ENCODE data around the gene C11orf91.
A peak's percentile ranks its signal among the peaks of the same experiment; 100 is the strongest.
"Not testable (repeated sequence)": the region's sequence is repeated elsewhere in the genome, so short reads cannot be mapped to it uniquely, and the experiment has no call there.

C11orf91 gene

GRCh38 chr11:33696931-33697638 lies 3.5 kb downstream of the C11orf91 start:
- no peak for DNase-seq (ENCODE audit: low spot score)

- DNase-seq (ENCODE audit: low spot score) = no peak
Observed at GRCh38 chr11:33696411-33696810, 4.2 kb downstream of the C11orf91 start.

- DNase-seq (ENCODE audit: low spot score) = no peak
Observed at GRCh38 chr11:33695051-33695566, 5.5 kb downstream of the C11orf91 start.

DNA sequence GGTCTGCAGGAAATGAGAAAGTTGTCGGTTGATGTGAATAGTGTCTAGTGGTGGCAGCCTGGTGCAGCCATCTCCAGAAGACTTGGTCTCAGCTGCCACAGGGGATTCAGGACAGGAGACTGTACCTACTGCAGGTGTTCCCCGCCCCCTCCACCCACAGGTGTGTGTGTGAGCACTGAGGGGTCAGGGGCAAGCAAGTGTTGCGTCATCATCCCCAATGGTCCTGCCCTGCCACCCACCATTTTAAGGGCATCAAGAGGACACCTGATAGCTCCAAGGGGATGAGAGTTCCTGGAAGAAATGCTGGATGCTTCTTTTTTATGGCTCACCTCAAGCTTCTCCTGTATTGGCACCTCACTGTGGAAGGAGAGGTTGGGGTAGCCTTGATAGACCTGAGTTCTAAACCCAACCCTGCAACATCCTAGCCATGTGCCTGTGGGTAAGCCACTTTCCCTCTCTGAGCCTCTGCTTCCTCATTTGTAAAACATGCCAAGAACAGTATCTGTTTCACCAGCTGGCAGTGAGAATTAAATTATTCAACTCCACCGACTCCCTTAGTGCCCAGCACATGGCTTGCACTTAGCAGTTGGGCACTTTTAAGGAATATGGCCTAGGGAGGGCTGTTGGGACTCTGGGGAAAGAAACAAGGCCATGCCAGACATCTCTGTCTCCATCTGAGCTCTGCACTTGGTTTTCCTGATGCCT lies 6.1 kb downstream of the C11orf91 start:
- DNase-seq (ENCODE audit: low spot score) = no peak

- DNase-seq (ENCODE audit: low spot score) = no peak
Observed at GRCh38 chr11:33692541-33692940, 8.1 kb downstream of the C11orf91 start.

DNA sequence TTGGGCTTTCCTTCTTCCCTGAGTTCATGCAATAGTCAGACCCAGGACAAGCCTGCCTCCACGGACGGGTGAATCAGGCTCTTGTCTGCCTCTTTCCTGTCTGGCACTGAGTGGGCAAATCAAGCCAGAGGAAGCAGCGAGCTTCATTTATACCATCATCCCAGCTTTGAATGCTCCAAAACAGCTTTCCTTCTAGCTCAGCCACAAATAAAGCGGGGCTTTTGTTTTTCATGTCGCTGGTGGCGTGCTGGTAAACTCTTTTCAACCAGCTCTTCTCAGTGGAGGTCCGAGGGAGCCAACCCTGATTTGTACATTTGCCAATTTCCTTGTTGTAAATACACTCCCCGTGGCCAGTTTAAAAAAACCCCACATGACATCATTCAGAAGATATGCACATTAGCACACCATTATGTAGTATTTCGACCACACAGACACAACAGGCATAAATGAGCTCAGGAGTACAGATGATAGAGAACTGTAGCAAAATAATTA lies 8.6 kb downstream of the C11orf91 start:
- DNase-seq (ENCODE audit: low spot score) = peak; percentile 89

DNA sequence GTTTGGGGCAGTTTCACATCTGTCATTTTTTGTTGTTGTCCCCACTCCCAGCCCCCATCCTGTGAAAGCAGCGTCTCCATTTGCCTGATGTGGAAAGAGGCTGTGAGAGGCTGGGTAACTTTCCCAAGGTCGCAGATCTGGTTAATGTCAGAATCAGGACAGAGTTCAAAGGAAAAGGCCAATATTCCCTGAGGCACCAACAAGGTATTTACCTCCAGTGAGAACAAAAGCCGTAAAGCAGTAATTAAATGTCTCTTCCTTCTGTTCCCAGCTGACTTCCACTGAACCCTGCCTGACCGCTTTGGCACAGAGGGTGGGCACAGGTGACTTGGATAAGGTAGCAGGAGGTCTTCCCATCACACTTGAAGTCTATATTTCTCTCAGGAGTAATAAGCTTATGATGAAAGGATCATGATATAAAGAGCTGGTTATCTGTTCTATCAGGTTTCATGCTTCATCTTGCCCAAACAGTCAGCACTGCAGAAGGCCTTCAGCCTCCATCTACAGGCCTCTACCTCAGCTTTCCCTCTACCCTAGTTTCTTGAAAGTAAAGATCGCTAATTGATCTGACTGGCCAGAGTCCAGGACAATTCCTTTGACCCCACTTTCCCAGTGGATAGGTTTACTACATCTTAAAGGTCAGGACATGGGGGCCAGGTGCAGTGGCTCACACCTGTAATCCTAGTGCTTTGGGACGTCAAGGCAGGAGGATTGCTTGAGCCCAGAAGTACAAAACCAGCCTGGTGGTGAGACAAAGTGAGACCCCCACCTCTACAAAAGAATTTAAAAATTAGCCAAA lies 9.4 kb downstream of the C11orf91 start:
- DNase-seq (ENCODE audit: low spot score) = no peak

DNA sequence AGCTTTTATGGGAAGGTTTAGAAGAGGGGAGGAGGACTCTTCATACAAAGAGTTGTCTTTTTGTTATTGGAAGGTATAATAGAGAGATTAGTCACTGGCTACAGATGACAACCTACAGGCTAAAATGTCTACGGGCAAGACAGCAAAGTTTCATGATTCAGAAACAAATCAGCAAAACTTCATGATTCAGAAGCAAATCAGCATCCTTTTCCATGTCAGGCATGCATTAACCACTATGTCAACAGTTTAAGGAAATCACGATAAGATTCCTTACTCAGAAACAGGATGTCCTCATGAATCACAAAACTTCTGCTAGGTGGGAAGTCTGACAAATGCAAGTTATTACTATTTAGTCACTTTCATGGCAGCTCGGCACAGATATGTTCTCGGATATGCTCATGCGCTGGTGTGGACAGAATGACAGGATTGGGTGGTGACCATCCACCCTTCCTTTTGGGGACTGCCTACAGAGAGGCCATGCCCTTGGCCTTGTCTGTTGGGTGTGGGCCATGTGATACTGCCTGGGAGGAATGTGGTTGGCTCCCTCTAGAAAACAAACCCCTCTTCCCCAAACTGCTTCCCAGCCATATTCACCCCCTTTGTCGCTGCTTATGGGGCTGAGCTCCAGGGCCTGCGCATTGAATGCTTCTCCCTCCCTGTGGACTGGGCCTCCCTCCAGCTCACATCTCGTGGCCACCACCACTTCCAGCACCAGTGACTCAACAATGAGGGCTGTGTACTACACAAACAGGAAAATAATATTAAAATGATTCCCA lies 10.1 kb downstream of the C11orf91 start:
- DNase-seq (ENCODE audit: low spot score) = peak; percentile 40

DNA sequence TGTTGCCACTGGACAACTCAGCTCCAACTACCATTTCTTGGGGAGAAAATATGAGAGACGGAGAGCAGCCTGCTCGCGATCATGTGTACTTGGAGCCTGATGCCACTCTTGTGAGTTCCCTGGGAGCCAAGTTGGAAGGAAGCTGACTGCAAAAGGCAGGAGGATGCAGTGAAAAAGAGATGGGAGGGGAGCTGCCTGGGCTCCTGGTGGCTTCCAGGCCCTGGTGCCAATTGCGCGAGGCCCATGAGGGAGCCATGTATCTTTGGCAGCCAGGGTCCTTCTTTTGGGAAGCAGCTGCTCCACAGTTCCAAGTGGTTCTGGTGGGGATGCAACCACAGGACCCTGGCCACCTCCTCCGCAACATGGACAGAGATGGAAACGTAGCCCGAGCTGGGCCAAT lies 11.1 kb downstream of the C11orf91 start:
- DNase-seq (ENCODE audit: low spot score) = no peak

DNA sequence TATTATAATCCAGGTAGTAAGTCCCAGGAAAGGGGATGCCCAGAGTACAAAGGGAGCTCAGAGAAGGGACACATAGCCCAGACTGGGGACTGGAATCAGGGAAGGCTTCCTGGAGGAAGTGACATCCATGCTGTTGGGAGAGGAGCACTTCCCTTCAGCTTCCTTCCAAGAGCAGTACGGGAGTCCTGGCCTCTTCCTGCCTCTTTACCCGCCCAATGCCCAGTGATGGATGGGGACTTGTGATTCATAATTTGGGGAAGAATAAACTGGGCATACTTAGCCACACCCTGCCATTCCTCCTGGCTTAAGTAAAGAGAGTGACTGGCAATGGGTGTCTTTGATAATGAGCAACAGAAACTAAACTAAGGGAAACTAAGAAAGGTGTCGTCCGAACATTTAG lies 11.5 kb downstream of the C11orf91 start:
- peak; percentile 15 for DNase-seq (ENCODE audit: low spot score)

GRCh38 chr11:33687733-33688479 lies 12.7 kb downstream of the C11orf91 start:
- DNase-seq (ENCODE audit: low spot score) = peak; percentile 79

- no peak for DNase-seq (ENCODE audit: low spot score)
Observed at GRCh38 chr11:33685082-33685481, 15.5 kb downstream of the C11orf91 start.

GRCh38 chr11:33684003-33684706 lies 16.5 kb downstream of the C11orf91 start:
- DNase-seq (ENCODE audit: low spot score) = no peak

DNA sequence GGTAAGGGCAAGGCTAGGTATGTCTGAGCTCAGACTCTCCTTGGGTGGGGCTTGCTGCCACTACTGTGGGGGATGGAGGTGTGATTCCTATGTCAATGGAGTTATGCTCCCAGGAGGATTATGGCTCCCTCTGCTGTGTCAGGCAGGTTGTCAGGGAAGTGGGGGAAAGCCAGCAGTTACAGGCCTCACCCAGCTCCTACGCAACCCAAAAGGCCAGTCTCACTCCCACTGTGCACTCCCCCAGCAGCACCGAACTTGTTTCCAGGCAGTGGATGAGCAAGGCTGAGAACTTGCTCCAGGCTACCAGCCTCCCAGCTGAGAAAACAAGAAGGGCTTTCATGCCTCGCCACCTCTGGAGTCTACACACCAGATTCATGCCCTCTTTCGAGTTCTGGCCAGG lies 18.2 kb downstream of the C11orf91 start:
- DNase-seq (ENCODE audit: low spot score) = peak; percentile 27

DNA sequence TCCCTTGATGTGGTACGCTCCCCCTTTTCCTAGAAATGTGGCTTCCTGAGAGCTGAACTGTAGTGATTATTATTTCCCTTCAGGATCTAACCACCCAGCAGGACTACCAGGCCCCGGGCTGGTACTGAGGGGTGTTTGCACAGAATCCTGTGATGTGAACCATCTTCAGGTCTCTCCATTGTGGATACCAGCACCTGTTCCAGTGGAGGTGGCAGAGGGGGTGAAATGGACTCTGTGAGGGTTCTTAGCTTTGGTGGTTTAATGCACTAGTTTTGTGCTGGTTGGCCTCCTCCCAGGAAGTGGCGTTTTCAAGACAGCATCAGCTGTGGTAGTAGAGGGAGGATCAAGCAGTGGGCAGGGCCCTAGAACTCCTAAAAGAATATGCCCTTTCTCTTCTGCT lies 18.6 kb downstream of the C11orf91 start:
- DNase-seq (ENCODE audit: low spot score) = no peak

GRCh38 chr11:33678616-33679015 lies 22.0 kb downstream of the C11orf91 start:
- not testable (repeated sequence) for DNase-seq (ENCODE audit: low spot score)

- no peak for DNase-seq (ENCODE audit: low spot score)
Observed at GRCh38 chr11:33674035-33674814, 26.4 kb downstream of the C11orf91 start.

DNA sequence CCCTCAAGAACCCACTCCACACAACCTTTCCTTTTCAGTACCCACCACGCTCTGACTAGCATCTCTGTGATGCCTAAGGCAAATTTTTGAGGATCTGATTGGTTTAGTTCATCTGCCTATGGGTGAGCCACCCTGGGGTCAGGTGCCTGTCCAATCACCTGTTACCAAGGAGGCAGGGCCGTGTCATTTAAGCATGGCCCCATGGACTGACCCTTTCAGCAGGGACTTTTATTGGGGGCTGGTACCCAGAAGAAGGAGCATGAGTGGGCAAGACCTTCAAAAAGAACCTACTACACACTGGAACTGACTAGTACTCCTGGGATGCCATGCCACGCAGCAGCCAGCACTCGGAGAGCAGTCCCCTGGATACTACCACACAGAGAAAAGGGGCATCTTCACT lies 28.4 kb downstream of the C11orf91 start:
- no peak for DNase-seq (ENCODE audit: low spot score)

- no peak for DNase-seq (ENCODE audit: low spot score)
Observed at GRCh38 chr11:33670250-33671011, 30.2 kb downstream of the C11orf91 start.
